Testis (tissue), 3 donors: ENCODE measurements around the gene IFIT2. TPM values are rescaled to one million over a fixed set of nuclear protein-coding genes. Genes with fewer than 3 reads are reported as not detected.

Source experiments
- DNase-seq: peaks from one replicate; pipeline ENCODE4 v3.0.0-alpha.2; 2019
- H3K27ac ChIP-seq, 2 donors: fragments of 200-600 bp; sonication (generic); one replicate each; pipeline ENCODE4 v1.5.1; 2019
- H3K27me3 ChIP-seq: fragments of 200-600 bp; sonication (generic); one replicate; pipeline ENCODE4 v1.5.1; 2019
- H3K36me3 ChIP-seq: fragments of 200-600 bp; sonication (generic); one replicate; pipeline ENCODE4 v1.5.1; 2017; ENCODE audit warnings: low read depth; ENCODE audit errors: missing control alignments
- H3K4me1 ChIP-seq: fragments of 200-600 bp; sonication (generic); one replicate; pipeline ENCODE4 v1.5.1; 2019
- H3K4me3 ChIP-seq, 2 donors: fragments of 200-600 bp; sonication (generic); one replicate each; pipeline ENCODE4 v1.5.1; 2017 to 2019
- H3K9me3 ChIP-seq: fragments of 200-600 bp; sonication (generic); one replicate; pipeline ENCODE4 v1.5.1; 2017
- POLR2A ChIP-seq: fragments of 450-650 bp; IDR thresholded peaks from one replicate; pipeline ENCODE4 v1.6.1; 2017; ENCODE audit warnings: antibody characterized with exemption, mild to moderate bottlenecking, moderate library complexity
- WGBS, 2 donors: methylation state at CpG; one replicate each; pipeline ENCODE4 v1.1.5; 2018; 5-methylcytosine and 5-hydroxymethylcytosine counted together
- intact Hi-C: fragments of 100-400 bp; cut with DNase I; formaldehyde crosslinking; loops from one replicate; pipeline ENCODE4 v1.15.1; 2023; ENCODE audit warnings: low total_unique reads
- polyA plus RNA-seq: library from polyadenylated mRNA; stranded (reverse); fragments of 350-450 nt; fragmentation: Illumina TruSeq; extraction: RNeasy Lipid Tissue Mini Kit (QIAGEN cat#74804); gene quantifications from one replicate; pipeline ENCODE4 v1.2.3, GENCODE V29; 2014; ENCODE audit warnings: low read depth, low replicate concordance; ENCODE audit not compliant: insufficient read depth
- total RNA-seq, 2 donors: library from RNA; depleted of rRNA; stranded (reverse); fragments of >200 nt; gene quantifications; one replicate each; pipeline ENCODE4 v1.2.3, GENCODE V29; 2016
- TF ChIP-seq, protein P1 (sequence below), 3 experiments: fragments of 450-650 bp in 2 of 3; fragments of 200-600 bp in 1 of 3; sonication (generic) in 1 of 3; IDR thresholded peaks; one replicate each; pipeline ENCODE4 v1.5.1; 2016 to 2019; ENCODE audit warnings: antibody characterized with exemption in 3 of 3, mild to moderate bottlenecking in 2 of 3, moderate library complexity in 1 of 3

Gene IFIT2
- total and polyA plus RNA-seq, 3 donors from 2014 or later = 1.3 to 4.3 (median 1.6) TPM

DNA sequence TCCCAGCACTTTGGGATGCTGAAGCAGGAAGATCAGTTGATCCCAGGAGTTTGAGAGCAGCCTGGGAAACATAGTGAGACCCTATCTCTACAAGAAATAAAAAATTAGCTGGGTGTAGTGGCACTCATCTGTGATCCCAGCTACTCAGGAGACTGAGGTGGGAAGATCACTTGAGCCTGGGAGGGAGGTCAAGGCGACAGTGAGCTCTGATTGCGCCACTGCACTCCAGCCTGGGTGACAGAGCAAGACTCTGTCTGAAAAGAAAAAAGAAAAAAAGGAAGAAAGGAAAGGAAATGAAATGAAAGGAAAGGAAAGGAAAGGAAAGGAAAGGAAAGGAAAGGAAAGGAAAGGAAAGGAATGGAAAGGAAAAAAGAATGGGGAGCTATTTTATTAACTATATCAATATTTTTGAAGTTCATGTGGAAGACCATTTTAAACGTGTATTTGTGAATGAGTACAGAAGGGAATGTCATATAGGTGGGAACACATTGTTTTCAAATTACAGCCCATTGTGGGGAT lies 7.1 kb upstream of the IFIT2 start:
- Histone ChIP-seq H3K4me3 (no peak overlapping the region), H3K4me1 (peaks cover 5% of the 10 kb centered on the region), H3K27me3 (no peaks in the 10 kb centered on the region), H3K36me3 (no peaks in the 10 kb centered on the region), H3K9me3 (no peaks in the 10 kb centered on the region), H3K27ac (no peak overlapping the region)
- DNase-seq = no peak
- TF ChIP-seq, protein P1, sequence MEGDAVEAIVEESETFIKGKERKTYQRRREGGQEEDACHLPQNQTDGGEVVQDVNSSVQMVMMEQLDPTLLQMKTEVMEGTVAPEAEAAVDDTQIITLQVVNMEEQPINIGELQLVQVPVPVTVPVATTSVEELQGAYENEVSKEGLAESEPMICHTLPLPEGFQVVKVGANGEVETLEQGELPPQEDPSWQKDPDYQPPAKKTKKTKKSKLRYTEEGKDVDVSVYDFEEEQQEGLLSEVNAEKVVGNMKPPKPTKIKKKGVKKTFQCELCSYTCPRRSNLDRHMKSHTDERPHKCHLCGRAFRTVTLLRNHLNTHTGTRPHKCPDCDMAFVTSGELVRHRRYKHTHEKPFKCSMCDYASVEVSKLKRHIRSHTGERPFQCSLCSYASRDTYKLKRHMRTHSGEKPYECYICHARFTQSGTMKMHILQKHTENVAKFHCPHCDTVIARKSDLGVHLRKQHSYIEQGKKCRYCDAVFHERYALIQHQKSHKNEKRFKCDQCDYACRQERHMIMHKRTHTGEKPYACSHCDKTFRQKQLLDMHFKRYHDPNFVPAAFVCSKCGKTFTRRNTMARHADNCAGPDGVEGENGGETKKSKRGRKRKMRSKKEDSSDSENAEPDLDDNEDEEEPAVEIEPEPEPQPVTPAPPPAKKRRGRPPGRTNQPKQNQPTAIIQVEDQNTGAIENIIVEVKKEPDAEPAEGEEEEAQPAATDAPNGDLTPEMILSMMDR (IDR thresholded peaks at IDR 0.05) = no peak
- no peak for TF ChIP-seq POLR2A
- WGBS, 2 donors = 85 to 86% methylated on average over 3 of the region's 3 CpGs
- intact Hi-C loops = no loop called here

DNA sequence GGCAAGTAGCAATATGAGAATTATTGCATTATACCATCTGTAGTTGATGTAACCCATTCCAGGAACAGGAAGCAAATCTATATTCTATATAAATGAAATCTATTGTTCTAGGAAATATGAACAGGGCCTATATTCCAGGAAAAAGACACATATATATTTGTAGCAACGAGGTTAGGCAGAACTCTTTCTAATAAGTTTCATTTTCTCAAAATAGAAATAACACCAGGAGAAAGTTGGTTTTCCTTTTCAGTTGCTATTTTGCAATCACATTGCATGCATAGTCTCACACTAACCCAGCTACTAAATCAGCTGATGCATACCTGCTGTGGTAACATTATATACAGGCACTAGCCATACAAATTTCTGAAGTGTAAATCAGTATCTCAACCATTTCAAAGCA lies 6.2 kb upstream of the IFIT2 start:
- H3K36me3 ChIP-seq = no peaks in the 10 kb centered on the region
- no peaks in the 10 kb centered on the region for H3K27me3 ChIP-seq
- intact Hi-C loops = no loop called here
- DNase-seq = no peak
- peaks cover 5% of the 10 kb centered on the region for H3K4me1 ChIP-seq
- TF ChIP-seq, protein P1 (IDR thresholded peaks at IDR 0.05) = no peak
- peak overlapping the region in 1 of 2 donors; percentile 50 for H3K27ac ChIP-seq
- no peak overlapping the region for H3K4me3 ChIP-seq
- 47 to 77% methylated on average over 1 of the region's 1 CpG for WGBS, 2 donors
- H3K9me3 ChIP-seq = no peaks in the 10 kb centered on the region

DNA sequence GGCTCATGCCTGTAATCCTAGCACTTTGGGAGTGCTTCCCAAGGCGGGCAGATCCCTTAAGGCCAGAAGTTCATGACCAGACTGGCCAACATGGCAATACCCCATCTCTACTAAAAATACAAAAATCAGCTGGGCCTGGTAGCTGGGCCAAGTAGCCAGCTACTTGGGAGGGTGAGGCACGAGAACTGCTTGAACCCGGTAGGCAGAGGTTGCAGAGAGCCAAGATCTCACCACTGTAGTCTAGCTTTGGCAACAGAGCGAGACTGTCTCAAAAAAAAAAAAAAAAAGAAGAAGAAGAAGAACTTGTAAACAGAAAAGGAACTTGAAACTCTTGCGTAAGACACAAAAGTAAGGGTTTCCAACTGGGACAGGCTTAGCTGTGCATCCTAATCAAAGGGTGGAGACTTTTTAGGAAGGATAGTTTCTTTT lies 5.6 kb upstream of the IFIT2 start:
- no peaks in the 10 kb centered on the region for H3K9me3 ChIP-seq
- H3K4me3 ChIP-seq = no peak overlapping the region
- peak overlapping the region; percentile 31 to 50 for H3K27ac ChIP-seq
- DNase-seq = peak; percentile 17
- H3K36me3 ChIP-seq = no peaks in the 10 kb centered on the region
- intact Hi-C loops = no loop called here
- WGBS, 2 donors = 56 to 68% methylated on average over 5 of the region's 5 CpGs
- no peaks in the 10 kb centered on the region for H3K27me3 ChIP-seq
- H3K4me1 ChIP-seq = peaks cover 9% of the 10 kb centered on the region
- no peak for TF ChIP-seq POLR2A
- TF ChIP-seq, protein P1 (IDR thresholded peaks at IDR 0.05) = no peak

DNA sequence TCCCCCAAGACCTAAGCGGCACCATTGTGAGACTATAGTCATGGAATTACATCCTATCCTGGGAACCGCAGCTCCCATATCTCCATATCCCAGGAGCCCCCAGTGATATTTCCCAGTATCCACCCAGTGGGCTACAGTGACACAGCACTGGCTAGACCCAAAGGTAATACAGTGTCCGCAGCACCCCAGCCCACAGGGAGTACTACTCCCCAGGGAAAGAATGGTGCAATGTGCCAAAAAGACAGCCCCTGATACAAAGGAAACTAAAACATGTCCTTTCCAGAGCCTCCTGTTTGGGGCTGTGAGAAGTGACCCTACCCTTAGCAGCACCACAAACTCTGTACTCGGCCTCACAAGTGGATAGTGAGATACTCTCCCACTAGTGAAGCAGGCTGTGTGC lies 4.5 kb upstream of the IFIT2 start:
- TF ChIP-seq POLR2A = no peak
- TF ChIP-seq, protein P1 (IDR thresholded peaks at IDR 0.05) = no peak

DNA sequence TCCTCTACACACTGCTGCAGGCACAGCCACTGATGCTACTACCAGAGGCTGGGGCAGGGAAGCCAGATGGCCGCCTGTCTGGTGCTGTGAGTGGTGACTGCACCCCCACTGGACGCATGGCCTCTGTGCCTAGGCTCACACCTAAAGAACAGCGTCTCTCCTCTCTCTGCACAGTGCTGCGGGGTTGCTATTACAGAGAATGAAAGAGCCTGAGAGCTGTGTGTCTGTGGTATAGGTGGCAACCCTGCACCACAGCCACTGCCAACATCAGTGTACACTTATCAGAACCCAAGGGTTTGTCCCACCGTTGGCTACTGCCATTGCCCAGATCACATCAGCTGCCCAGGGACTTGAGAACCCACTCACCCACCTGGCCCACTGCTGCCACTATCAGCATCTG lies 4.1 kb upstream of the IFIT2 start:
- WGBS, 2 donors = 98 to 100% methylated on average over 1 to 5 of the region's 5 CpGs
- Histone ChIP-seq H3K9me3 (no peaks in the 10 kb centered on the region), H3K4me1 (peaks cover 10% of the 10 kb centered on the region), H3K27me3 (no peaks in the 10 kb centered on the region), H3K4me3 (no peak overlapping the region), H3K36me3 (no peaks in the 10 kb centered on the region), H3K27ac (no peak overlapping the region)
- DNase-seq = no peak
- no peak for TF ChIP-seq POLR2A
- TF ChIP-seq, protein P1 (IDR thresholded peaks at IDR 0.05) = no peak
- intact Hi-C loops = no loop called here

More for the DNA sequence above, 4.5 kb upstream of the IFIT2 start:
- Histone ChIP-seq H3K4me3 (no peak overlapping the region), H3K9me3 (no peaks in the 10 kb centered on the region), H3K36me3 (no peaks in the 10 kb centered on the region), H3K27ac (peak overlapping the region in 1 of 2 donors; percentile 50), H3K27me3 (no peaks in the 10 kb centered on the region), H3K4me1 (peaks cover 10% of the 10 kb centered on the region)
- DNase-seq = no peak
- intact Hi-C loops = no loop called here
- 92 to 98% methylated on average over 4 of the region's 4 CpGs for WGBS, 2 donors
